ENCODE data around the gene ANXA2R. TPM values are rescaled to one million over a fixed set of nuclear protein-coding genes. Genes with fewer than 3 reads are reported as not detected.

The ANXA2R gene
- total RNA-seq, 6 donors from 2014 or later: 2.0 to 25.1 (median 4.3) TPM

DNA sequence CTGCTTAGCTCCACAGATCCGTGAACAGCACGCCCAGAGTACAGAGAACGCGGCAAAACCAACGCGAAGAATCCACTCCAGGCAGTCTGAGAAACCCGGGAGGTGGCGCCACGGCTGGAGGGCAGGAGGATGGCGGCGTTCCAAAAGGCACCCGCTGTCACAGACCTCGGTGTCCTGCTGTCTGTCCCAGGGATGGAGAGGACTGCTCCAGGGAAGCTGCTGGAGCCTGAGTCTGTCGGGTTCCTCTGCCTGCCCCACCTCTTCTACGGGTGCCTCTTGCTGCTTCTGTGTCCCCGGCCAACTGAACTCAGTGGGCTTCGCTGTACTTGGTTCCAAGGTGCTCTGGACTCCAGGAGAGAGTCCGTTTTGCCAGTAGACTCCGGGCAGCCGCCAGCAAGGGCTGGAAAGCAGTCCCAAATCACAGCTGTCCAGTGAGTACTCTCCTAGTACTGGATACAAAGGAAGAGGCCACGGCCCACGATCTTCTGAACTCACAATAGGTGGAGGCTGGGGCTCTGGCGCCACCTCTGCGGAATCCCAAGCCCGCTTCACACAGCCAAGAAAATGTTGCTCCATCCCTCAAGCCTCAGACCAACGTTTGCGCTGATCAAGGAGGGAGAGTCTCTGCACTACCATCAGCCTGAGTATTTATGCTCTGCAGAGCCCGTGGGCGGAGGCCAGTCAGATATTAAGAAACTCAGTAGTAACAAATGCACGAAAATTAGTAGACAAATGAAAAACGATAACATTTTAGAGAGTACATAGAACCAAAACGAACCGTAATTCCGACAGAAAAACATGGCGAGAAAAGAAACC, 440 bp downstream of the ANXA2R start:
- Histone ChIP-seq H3K9me3 (no peaks in the 10 kb centered on the region), H3K36me3 (no peaks in the 10 kb centered on the region), H3K4me3 (peak overlapping the region in 3 of 4 donors; percentile 54 to 64 (median 61)), H3K4me1 (peaks cover 7 to 42% (median 13%) of the 10 kb centered on the region in 4 donors), H3K27me3 (no peaks in the 10 kb centered on the region), H3K27ac (peak overlapping the region; percentile 95 to 99 (median 98))
- WGBS, 2 donors: 23 to 24% methylated on average over 28 to 35 of the region's 35 CpGs
- DNase-seq (peak; percentile 79 to 84), ATAC-seq (ENCODE audit: low FRiP score in 2 of 2) (peak; percentile 15 to 32)
- TF ChIP-seq, protein P1, sequence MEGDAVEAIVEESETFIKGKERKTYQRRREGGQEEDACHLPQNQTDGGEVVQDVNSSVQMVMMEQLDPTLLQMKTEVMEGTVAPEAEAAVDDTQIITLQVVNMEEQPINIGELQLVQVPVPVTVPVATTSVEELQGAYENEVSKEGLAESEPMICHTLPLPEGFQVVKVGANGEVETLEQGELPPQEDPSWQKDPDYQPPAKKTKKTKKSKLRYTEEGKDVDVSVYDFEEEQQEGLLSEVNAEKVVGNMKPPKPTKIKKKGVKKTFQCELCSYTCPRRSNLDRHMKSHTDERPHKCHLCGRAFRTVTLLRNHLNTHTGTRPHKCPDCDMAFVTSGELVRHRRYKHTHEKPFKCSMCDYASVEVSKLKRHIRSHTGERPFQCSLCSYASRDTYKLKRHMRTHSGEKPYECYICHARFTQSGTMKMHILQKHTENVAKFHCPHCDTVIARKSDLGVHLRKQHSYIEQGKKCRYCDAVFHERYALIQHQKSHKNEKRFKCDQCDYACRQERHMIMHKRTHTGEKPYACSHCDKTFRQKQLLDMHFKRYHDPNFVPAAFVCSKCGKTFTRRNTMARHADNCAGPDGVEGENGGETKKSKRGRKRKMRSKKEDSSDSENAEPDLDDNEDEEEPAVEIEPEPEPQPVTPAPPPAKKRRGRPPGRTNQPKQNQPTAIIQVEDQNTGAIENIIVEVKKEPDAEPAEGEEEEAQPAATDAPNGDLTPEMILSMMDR (IDR thresholded peaks at IDR 0.05): peak in 1 of 6 experiments; percentile 17
- TF ChIP-seq POLR2A (IDR thresholded peaks at IDR 0.05): peak in 2 of 4 donors; percentile 12 to 37
- no peak for TF ChIP-seq EP300 (IDR thresholded peaks at IDR 0.05)
- TF ChIP-seq POLR2AphosphoS5 (IDR thresholded peaks at IDR 0.05): peak in 1 of 2 donors; percentile 27

DNA sequence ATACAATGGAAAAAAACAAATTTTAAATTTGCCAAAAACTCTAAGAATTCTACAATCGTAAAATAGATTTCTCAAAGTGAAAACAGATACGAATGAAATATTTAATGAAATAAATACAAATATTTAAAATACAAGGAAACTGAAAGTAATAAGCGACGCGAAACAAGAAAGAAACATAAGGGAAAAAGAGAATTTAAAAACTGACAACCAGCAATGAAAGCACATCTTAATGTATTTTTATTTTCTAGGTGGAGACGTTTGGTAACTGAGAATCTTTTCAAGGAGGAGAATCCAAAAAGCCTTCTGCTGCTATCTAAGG, 1.0 kb downstream of the ANXA2R start:
- Histone ChIP-seq H3K36me3 (no peaks in the 10 kb centered on the region), H3K4me3 (peak overlapping the region in 3 of 4 donors; percentile 54 to 64 (median 61)), H3K27me3 (no peaks in the 10 kb centered on the region), H3K27ac (peak overlapping the region; percentile 95 to 99 (median 98)), H3K9me3 (no peaks in the 10 kb centered on the region), H3K4me1 (peaks cover 8 to 37% (median 14%) of the 10 kb centered on the region in 4 donors)
- DNase-seq: no peak
- ATAC-seq (ENCODE audit: low FRiP score in 2 of 2): no peak
- TF ChIP-seq, protein P1 (IDR thresholded peaks at IDR 0.05): no peak
- TF ChIP-seq POLR2AphosphoS5 (IDR thresholded peaks at IDR 0.05) (no peak), POLR2A (IDR thresholded peaks at IDR 0.05) (no peak), EP300 (IDR thresholded peaks at IDR 0.05) (no peak)
- 42 to 49% methylated on average over 6 of the region's 6 CpGs for WGBS, 2 donors

DNA sequence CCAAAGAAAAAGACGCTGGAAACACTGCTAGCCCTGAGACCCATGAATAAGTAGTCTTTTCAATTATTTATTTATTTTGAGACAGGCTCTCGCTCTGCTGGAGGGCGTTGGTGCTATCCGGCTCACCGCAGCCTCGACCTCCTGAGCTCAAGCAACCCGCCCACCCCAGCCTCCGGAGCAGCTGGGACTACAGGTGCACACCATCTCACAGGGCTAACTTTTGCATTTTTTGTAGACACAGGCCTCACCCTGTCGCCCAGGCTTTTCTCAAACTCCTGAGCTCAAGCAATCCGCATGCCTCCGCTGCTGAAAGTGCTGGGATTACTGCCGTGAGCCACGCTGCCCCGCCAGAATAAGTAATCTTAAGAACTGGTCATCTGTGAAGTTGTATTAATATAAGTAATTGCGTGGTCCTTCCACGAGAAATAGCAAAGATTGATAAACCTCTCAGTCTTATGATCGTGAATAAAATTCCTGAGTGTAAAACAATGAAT, 1.6 kb downstream of the ANXA2R start:
- Histone ChIP-seq H3K4me3 (peak overlapping the region in 3 of 4 donors; percentile 54 to 64 (median 61)), H3K36me3 (no peaks in the 10 kb centered on the region), H3K27me3 (no peaks in the 10 kb centered on the region), H3K9me3 (no peaks in the 10 kb centered on the region), H3K4me1 (peaks cover 8 to 36% (median 14%) of the 10 kb centered on the region in 4 donors), H3K27ac (peak overlapping the region; percentile 69 to 99 (median 96))
- WGBS, 2 donors: 47 to 48% methylated on average over 17 of the region's 17 CpGs
- no peak for ATAC-seq (ENCODE audit: low FRiP score in 2 of 2)
- DNase-seq: peak; percentile 25 to 30
- no peak for TF ChIP-seq EP300 (IDR thresholded peaks at IDR 0.05)
- no peak for TF ChIP-seq POLR2AphosphoS5 (IDR thresholded peaks at IDR 0.05)
- TF ChIP-seq, protein P1 (IDR thresholded peaks at IDR 0.05): no peak
- no peak for TF ChIP-seq POLR2A (IDR thresholded peaks at IDR 0.05)

DNA sequence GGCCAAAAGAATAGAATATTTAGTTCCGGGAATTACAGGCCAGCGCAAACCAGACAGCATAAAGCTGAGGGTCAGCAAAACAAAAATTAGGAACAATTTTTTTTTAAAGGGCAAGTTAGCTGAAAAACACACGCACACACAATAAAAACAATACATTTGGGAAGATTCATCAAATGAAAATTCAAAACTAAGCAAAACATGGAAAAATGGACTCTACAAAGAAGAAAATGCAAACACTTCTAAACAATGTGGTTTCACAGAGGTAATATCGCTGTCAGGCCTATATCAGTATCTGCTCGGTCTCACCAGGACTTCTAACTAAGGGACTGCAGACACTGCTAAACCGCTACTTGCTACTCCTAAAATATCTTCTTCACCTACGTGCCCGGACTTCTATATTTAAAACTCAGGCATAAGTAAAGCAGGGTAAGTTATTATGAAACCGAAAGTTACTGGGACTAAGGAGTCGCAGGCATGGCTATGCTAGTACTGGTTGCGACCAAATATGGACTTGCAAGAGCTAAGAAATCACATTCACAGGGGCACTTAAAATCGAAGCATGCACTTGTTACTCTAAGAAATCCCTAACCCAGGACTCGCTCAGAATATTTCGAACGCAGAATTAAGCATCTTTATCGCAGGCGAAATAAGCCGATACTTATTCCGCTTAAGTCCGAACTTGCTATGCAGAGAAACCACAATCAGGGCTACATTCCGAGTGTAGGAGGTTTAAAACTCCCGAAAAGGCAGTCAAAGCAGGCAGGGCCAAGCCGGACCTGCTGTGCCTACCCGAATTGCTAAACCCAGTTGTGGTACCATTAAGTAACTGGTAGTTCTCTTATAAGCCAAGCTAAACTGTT, 2.3 kb downstream of the ANXA2R start:
- TF ChIP-seq POLR2A (IDR thresholded peaks at IDR 0.05) (no peak), POLR2AphosphoS5 (IDR thresholded peaks at IDR 0.05) (no peak), EP300 (IDR thresholded peaks at IDR 0.05) (no peak)
- TF ChIP-seq, protein P1 (IDR thresholded peaks at IDR 0.05): no peak
- Histone ChIP-seq H3K27ac (peak overlapping the region; percentile 69 to 99 (median 96)), H3K9me3 (no peaks in the 10 kb centered on the region), H3K4me3 (peak overlapping the region in 3 of 4 donors; percentile 54 to 64 (median 61)), H3K36me3 (no peaks in the 10 kb centered on the region), H3K4me1 (peaks cover 8 to 34% (median 12%) of the 10 kb centered on the region in 4 donors), H3K27me3 (no peaks in the 10 kb centered on the region)
- ATAC-seq (ENCODE audit: low FRiP score in 2 of 2) (no peak), DNase-seq (peak in 1 of 2 donors; percentile 31)
- 18 to 24% methylated on average over 24 of the region's 24 CpGs for WGBS, 2 donors
